Neutrophil (primary cell): Measurements from ENCODE around the gene GYG2.
"Not testable (repeated sequence)": the region's sequence is repeated elsewhere in the genome, so short reads cannot be mapped to it uniquely, and the experiment has no call there.

Experiments used
- H3K27ac ChIP-seq: fragments of 200-600 bp; sonication (generic); 2 replicates; pipeline ENCODE4 v1.5.1; 2016; ENCODE audit warnings: mild to moderate bottlenecking, moderate library complexity
- H3K27me3 ChIP-seq: fragments of 200-600 bp; sonication (generic); 2 replicates; pipeline ENCODE4 v1.6.0; 2016; ENCODE audit warnings: mild to moderate bottlenecking
- H3K36me3 ChIP-seq: fragments of 200-600 bp; sonication (generic); 2 replicates; pipeline ENCODE4 v1.5.1; 2017
- H3K4me1 ChIP-seq, 2 experiments: fragments of 200-600 bp in 1 of 2; sonication (generic) in 1 of 2; 1 replicate in 1 of 2; 2 replicates in 1 of 2; pipeline versions ENCODE4 v1.5.1 to v1.6.1; 2013 to 2016; ENCODE audit warnings: low read depth in 1 of 2, low read length in 1 of 2, mild to moderate bottlenecking in 1 of 2, moderate library complexity in 1 of 2; ENCODE audit not compliant: control insufficient read depth in 1 of 2, insufficient read depth in 1 of 2
- H3K4me3 ChIP-seq, 2 experiments: fragments of 200-600 bp in 1 of 2; sonication (generic) in 1 of 2; 1 replicate in 1 of 2; 2 replicates in 1 of 2; pipeline ENCODE4 v1.5.1; 2013 to 2016; ENCODE audit warnings: low read depth in 1 of 2, low read length in 1 of 2, mild to moderate bottlenecking in 1 of 2, moderate library complexity in 1 of 2
- H3K9me3 ChIP-seq: fragments of 200-600 bp; sonication (generic); 2 replicates; pipeline ENCODE4 v1.5.1; 2016
- TF ChIP-seq, protein P1 (sequence below): fragments of 200-600 bp; sonication (generic); IDR thresholded peaks from 2 replicates; pipeline ENCODE4 v1.5.1; 2016; ENCODE audit warnings: antibody characterized with exemption

GYG2 gene

DNA sequence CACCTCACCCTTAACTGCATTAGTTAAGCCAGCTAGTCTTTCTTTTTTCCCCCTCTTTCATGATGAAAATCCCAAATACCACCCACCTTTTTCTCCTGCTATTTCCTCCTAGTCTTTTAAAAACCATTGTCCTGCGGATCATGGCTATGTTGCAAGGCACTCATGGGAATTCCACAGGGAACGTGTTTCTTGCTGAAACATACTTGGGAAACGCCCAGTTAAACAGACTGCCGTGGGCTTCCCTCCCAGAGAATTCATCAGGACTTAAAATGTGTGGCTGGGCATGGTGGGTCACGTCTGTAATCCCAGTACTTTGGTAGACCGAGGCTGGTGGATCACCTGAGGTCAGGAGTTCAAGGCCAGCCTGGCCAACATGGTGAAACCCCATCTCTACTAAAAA is 44.7 kb upstream of the GYG2 start:
- H3K27me3 ChIP-seq: no peaks in the 10 kb centered on the region
- H3K27ac ChIP-seq: no peak overlapping the region
- H3K9me3 ChIP-seq: no peaks in the 10 kb centered on the region
- no peak overlapping the region for H3K4me3 ChIP-seq
- TF ChIP-seq, protein P1, sequence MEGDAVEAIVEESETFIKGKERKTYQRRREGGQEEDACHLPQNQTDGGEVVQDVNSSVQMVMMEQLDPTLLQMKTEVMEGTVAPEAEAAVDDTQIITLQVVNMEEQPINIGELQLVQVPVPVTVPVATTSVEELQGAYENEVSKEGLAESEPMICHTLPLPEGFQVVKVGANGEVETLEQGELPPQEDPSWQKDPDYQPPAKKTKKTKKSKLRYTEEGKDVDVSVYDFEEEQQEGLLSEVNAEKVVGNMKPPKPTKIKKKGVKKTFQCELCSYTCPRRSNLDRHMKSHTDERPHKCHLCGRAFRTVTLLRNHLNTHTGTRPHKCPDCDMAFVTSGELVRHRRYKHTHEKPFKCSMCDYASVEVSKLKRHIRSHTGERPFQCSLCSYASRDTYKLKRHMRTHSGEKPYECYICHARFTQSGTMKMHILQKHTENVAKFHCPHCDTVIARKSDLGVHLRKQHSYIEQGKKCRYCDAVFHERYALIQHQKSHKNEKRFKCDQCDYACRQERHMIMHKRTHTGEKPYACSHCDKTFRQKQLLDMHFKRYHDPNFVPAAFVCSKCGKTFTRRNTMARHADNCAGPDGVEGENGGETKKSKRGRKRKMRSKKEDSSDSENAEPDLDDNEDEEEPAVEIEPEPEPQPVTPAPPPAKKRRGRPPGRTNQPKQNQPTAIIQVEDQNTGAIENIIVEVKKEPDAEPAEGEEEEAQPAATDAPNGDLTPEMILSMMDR: no peak
- H3K4me1 ChIP-seq: no peaks in the 10 kb centered on the region
- no peaks in the 10 kb centered on the region for H3K36me3 ChIP-seq

DNA sequence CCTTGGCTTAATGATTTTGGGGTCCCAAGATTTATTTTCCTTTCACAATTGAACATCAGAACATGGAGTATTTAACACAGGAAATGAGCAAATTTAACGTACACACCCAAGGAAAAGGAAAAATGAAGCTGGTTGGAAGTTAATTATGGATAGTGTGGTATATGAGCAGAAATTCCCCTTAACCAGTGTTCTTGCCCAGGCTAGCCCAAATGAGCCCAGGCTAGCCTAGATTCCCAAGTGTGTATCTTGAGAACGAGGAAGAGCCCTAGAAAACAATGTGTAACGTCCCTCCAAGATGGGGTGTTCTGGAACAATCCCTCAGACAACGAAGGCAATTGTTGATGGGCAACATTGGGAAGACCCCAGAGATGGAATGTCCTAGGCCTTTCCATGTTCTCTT is 43.2 kb upstream of the GYG2 start:
- Histone ChIP-seq H3K27ac (no peak overlapping the region), H3K9me3 (no peaks in the 10 kb centered on the region), H3K4me3 (no peak overlapping the region), H3K27me3 (no peaks in the 10 kb centered on the region), H3K4me1 (no peaks in the 10 kb centered on the region), H3K36me3 (no peaks in the 10 kb centered on the region)
- TF ChIP-seq, protein P1: no peak

DNA sequence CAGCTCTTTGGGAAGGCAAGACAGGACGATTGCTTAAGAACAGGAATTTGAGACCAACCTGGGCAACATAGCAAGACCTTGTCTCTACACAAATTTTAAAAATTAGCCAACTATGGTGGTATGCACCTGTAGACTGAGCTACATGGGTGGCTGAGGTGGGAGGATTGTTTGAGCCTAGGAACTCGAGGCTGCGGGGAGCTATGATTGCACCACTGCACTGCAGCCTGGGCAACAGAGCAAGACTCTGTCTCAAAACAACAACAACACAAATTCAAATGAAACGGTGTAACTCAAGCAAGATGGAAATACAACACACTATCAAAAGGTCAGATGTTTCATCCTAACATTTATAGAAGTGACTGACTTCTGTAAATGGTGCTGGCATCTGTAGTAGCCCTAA is 39.8 kb upstream of the GYG2 start:
- no peaks in the 10 kb centered on the region for H3K27me3 ChIP-seq
- TF ChIP-seq, protein P1: no peak
- no peak overlapping the region for H3K4me3 ChIP-seq
- no peaks in the 10 kb centered on the region for H3K36me3 ChIP-seq
- no peaks in the 10 kb centered on the region for H3K4me1 ChIP-seq
- no peak overlapping the region for H3K27ac ChIP-seq
- no peaks in the 10 kb centered on the region for H3K9me3 ChIP-seq

DNA sequence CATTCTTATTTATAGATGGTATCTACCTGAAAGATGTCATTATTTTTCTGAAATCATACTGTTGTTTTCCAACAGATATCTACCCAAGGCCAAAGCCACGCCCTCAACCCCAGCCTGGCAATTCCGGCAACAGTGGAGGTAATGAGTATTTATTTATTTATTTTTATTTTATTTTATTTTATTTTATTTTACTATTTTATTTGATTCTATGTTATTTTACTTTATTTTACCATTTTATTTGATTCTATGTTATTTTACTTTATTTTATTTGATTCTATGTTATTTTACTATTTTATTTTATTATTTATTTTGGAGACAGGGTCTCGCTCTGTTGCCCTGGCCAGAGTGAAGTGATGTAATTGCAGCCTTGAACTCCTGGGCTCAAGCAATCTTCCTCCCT is 39.2 kb upstream of the GYG2 start:
- H3K4me1 ChIP-seq: no peaks in the 10 kb centered on the region
- no peak overlapping the region for H3K4me3 ChIP-seq
- TF ChIP-seq, protein P1: no peak
- no peaks in the 10 kb centered on the region for H3K9me3 ChIP-seq
- H3K27me3 ChIP-seq: no peaks in the 10 kb centered on the region
- no peaks in the 10 kb centered on the region for H3K36me3 ChIP-seq
- no peak overlapping the region for H3K27ac ChIP-seq

DNA sequence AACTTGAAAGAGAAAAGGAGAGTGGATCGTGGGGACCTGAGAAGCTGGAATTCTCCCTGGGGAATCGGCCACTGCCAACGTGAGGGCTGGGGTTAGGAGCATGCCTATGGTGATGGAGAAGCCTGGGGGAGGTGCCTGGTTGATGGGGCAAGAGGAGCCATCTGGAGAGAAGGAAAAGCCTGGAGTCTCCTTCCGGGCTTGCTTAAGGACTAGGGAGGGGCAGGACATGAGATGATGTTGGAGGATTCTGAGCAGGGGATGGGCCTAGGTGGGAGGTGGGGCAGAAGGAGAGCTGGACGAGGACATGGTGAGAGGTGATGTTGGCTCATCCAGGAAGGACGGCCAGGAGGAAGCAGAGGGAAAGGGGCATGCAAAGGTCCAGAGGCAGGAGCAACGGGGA is 35.0 kb upstream of the GYG2 start:
- Histone ChIP-seq H3K27ac (no peak overlapping the region), H3K36me3 (no peaks in the 10 kb centered on the region), H3K9me3 (no peaks in the 10 kb centered on the region), H3K4me3 (no peak overlapping the region), H3K27me3 (no peaks in the 10 kb centered on the region), H3K4me1 (no peaks in the 10 kb centered on the region)
- TF ChIP-seq, protein P1: no peak

DNA sequence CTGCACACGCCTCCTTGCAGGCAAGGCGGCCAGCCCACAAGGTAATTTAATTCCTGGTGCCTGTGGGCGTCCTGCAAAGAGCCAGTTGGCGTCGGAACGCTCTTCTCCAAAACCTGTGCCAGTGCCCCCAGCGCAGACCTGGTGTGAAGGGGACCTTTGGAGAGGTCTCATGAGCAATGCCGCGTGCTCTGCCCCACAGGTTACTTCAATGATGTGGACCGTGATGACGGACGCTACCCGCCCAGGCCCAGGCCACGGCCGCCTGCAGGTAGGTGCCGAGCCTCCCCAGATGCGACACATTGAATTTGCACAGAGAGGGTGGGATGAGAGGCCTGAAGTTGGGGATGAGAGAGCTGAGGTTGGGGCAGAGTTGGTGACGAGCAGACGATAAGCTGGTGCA is 34.4 kb upstream of the GYG2 start:
- Histone ChIP-seq H3K27ac (no peak overlapping the region), H3K27me3 (no peaks in the 10 kb centered on the region), H3K9me3 (no peaks in the 10 kb centered on the region), H3K36me3 (no peaks in the 10 kb centered on the region), H3K4me3 (no peak overlapping the region), H3K4me1 (no peaks in the 10 kb centered on the region)
- TF ChIP-seq, protein P1: no peak

DNA sequence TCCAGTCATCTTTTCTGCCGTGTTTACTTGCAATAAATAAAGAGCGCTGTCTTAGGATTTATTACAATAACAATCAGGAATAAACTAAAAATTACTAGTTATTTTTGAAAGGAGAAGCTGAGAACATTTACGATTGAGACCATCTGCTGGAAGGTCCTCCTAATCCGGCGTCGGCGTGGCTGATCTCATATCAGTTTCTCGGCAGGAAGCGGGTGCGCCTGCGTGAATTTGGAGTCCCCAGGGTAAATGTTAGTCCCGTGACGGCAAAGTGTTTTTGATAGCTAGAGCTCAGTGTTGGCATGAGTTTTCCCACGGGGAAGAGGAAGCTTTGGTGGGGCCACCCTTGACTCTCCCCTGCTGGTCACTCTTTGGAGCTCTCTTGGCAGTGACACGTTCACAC is 31.9 kb upstream of the GYG2 start:
- H3K27ac ChIP-seq, H3K4me1 ChIP-seq, H3K9me3 ChIP-seq, H3K27me3 ChIP-seq, H3K36me3 ChIP-seq, H3K4me3 ChIP-seq: not testable (repeated sequence)
